ENCODE measurements around the gene PDE12. TPM values are rescaled to one million over a fixed set of nuclear protein-coding genes. Genes with fewer than 3 reads are reported as not detected.
A peak's percentile ranks its signal among the peaks of the same experiment; 100 is the strongest.

The PDE12 gene
- total RNA-seq, 2 donors from 2014 or later: 20.6 to 38.7 TPM

DNA sequence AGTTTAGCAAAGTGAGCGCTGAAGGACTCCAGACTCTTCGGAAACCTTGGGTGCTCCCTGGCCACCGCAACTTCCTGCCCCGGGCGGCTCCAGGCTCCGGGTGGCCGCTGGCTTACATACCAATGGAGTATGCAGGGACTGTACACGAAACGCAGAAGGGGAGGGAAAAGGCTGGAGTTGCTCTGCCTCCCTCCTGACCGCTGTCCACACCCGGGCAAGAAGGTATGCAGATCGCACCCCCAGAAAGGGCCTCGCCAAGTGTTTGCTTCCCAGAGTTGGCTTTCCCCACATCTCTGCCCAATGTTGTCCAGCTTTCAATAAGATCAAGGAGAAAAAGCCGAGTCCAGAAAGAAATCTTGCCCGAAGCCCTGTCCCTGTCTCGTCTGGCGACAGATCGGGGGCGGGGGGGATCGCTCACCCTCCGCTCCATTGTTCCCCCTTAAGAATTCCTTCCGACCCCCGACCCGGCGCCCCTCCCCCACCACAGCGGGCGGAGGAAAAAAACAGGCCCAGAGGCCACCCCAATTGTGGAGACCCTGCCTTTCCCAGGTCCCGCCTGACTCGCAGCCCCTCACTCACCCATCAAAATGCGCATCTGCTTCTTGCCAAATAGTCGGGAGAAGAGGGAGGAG, 40.5 kb downstream of the PDE12 start:
- peak; percentile 26 for ATAC-seq (ENCODE audit: insufficient number of reproducible peaks, low FRiP score, low read depth)
- TF ChIP-seq, protein P1, sequence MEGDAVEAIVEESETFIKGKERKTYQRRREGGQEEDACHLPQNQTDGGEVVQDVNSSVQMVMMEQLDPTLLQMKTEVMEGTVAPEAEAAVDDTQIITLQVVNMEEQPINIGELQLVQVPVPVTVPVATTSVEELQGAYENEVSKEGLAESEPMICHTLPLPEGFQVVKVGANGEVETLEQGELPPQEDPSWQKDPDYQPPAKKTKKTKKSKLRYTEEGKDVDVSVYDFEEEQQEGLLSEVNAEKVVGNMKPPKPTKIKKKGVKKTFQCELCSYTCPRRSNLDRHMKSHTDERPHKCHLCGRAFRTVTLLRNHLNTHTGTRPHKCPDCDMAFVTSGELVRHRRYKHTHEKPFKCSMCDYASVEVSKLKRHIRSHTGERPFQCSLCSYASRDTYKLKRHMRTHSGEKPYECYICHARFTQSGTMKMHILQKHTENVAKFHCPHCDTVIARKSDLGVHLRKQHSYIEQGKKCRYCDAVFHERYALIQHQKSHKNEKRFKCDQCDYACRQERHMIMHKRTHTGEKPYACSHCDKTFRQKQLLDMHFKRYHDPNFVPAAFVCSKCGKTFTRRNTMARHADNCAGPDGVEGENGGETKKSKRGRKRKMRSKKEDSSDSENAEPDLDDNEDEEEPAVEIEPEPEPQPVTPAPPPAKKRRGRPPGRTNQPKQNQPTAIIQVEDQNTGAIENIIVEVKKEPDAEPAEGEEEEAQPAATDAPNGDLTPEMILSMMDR (IDR thresholded peaks at IDR 0.05): no peak
- H3K4me3 ChIP-seq: peak overlapping the region; percentile 100
- H3K27ac ChIP-seq: peak overlapping the region; percentile 100
- no peaks in the 10 kb centered on the region for H3K9me3 ChIP-seq
- peak; percentile 43 for DNase-seq (ENCODE audit: low spot score)
- no peaks in the 10 kb centered on the region for H3K36me3 ChIP-seq
- peaks cover 37 to 51% of the 10 kb centered on the region in 2 donors for H3K4me1 ChIP-seq (ENCODE audit: control insufficient read depth in 1 of 2, low read depth in 2 of 2)
- H3K27me3 ChIP-seq (replicated peaks; ENCODE audit: insufficient read depth): no peaks in the 10 kb centered on the region

DNA sequence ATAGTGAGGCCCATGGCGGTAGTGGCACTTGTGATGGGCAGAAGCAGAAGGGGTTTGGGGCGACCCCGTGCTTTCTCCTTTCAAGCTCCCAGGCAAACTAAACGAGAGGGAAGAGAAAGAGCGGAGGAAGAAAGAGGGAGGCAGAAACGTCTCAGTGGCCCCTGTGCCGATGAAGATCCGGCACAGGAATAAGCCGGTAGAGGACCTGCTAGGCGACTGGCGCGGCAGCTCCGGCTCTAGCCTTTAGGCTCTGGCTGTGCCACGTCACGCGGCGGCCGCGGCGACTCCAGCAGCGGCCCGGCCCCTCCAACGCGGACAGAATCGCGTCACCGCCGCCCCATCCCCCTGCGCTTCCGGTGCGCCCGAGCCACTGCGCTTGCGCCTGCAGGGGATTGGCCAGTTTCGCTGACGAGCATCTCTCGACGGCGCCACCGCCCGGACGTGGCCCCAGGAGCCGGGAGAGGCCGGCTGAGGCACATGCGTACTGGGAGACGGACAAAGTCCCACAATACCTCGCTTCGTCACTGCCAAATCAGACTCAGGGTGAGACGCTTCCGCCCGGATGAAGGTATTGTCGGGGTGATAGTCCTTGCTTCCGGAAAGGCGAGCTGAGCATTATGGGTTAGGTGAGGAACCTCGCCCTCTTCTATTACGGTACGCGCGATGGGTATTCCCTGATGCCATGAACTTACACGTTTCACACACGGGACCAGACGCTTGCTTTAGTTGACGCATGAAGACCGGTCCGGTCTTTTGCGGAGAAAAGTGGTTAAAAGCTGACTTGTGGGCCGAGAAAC, 41.3 kb downstream of the PDE12 start, which contains the start of gene ARF4:
Gene ARF4 (minus strand): TSS at position 218 of the 797 bp plus-strand sequence. CDS start 204 bp downstream, at position 14.
- ATAC-seq (ENCODE audit: insufficient number of reproducible peaks, low FRiP score, low read depth): peak; percentile 97
- peak; percentile 96 for DNase-seq (ENCODE audit: low spot score)
- no peaks in the 10 kb centered on the region for H3K9me3 ChIP-seq

DNA sequence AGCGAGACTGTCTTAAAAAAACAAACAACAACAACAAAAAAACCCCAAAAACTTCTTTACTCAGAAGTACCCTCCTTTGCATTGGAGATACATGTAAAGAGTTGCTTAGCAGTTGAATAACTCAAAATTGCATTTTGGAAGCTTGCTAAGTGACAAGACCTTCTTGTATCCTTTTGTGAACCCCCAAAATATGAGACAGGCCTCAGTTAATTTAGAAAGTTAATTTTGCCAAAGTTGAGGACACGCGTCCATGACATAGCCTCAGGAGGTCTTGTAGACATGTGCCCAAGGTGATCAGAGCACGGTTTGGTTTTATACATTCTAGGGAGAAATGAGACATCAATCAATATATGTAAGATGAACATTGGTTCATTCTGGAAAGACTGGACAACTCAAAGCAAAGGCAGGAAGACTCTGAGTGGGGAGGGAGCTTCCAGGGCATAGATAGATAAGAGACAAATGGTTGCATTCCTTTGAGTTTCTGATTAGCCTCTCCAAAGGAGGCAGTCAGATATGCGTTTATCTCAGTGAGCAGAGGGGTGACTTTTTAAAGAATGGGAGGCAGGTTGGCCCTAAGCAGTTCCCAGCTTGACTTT, 42.8 kb downstream of the PDE12 start:
- TF ChIP-seq, protein P1 (IDR thresholded peaks at IDR 0.05): no peak
- Histone ChIP-seq H3K27me3 (replicated peaks; ENCODE audit: insufficient read depth) (no peaks in the 10 kb centered on the region), H3K36me3 (no peaks in the 10 kb centered on the region), H3K27ac (peak overlapping the region; percentile 94 to 100), H3K4me3 (peak overlapping the region; percentile 100), H3K4me1 (ENCODE audit: control insufficient read depth in 1 of 2, low read depth in 2 of 2) (peaks cover 22 to 30% of the 10 kb centered on the region in 2 donors), H3K9me3 (no peaks in the 10 kb centered on the region)
- DNase-seq (ENCODE audit: low spot score) (no peak), ATAC-seq (ENCODE audit: insufficient number of reproducible peaks, low FRiP score, low read depth) (no peak)

More for the DNA sequence above, 41.3 kb downstream of the PDE12 start, which contains the start of gene ARF4:
- H3K36me3 ChIP-seq: no peaks in the 10 kb centered on the region
- peak within 1 kb of the TSS; percentile 100 for H3K4me3 ChIP-seq
- no peaks in the 10 kb centered on the region for H3K27me3 ChIP-seq (replicated peaks; ENCODE audit: insufficient read depth)
- H3K27ac ChIP-seq: peak within 1 kb of the TSS; percentile 100
- H3K4me1 ChIP-seq (ENCODE audit: control insufficient read depth in 1 of 2, low read depth in 2 of 2): peaks cover 37 to 45% of the 10 kb centered on the region in 2 donors
- TF ChIP-seq, protein P1 (IDR thresholded peaks at IDR 0.05): no peak

GRCh38 chr3:57600195-57600594, 44.1 kb downstream of the PDE12 start:
- no peak for ATAC-seq (ENCODE audit: insufficient number of reproducible peaks, low FRiP score, low read depth)
- H3K27me3 ChIP-seq (replicated peaks; ENCODE audit: insufficient read depth): no peaks in the 10 kb centered on the region

More at GRCh38 chr3:57600195-57600594, 44.1 kb downstream of the PDE12 start:
- H3K4me1 ChIP-seq (ENCODE audit: control insufficient read depth in 1 of 2, low read depth in 2 of 2): peaks cover 8 to 16% of the 10 kb centered on the region in 2 donors
- no peak overlapping the region for H3K4me3 ChIP-seq
- TF ChIP-seq, protein P1 (IDR thresholded peaks at IDR 0.05): no peak
- no peaks in the 10 kb centered on the region for H3K9me3 ChIP-seq
- no peak for DNase-seq (ENCODE audit: low spot score)
- no peak overlapping the region for H3K27ac ChIP-seq
- H3K36me3 ChIP-seq: no peaks in the 10 kb centered on the region

Measured in thoracic aorta (tissue), 2 donors.